Activated CD4-positive, CD25-positive, alpha-beta regulatory T cell treated with anti-CD3 and anti-CD28 coated beads, Interleukin-2, amount 50 U/mL, for 24 hours (primary cell): Measurements from ENCODE around the gene LFNG.

Experiments used
- ATAC-seq, 2 donors: fragments of 150-1000 bp; cut with Tn5 transposase; one replicate each; pipeline ENCODE4 v1.10.0; 2021; ENCODE audit warnings: mild to moderate bottlenecking in 1 of 2, moderate library complexity in 1 of 2

LFNG gene

GRCh38 chr7:2504128-2504888, 15.3 kb upstream of the LFNG start:
- no peak for ATAC-seq

GRCh38 chr7:2504889-2505375, 14.6 kb upstream of the LFNG start:
- ATAC-seq = no peak

- ATAC-seq = no peak
These were observed 14.2 kb upstream of the LFNG start for GRCh38 chr7:2505401-2505800.

- ATAC-seq = no peak
These were observed 12.2 kb upstream of the LFNG start for GRCh38 chr7:2507208-2507916.

GRCh38 chr7:2507917-2508306, 11.7 kb upstream of the LFNG start:
- no peak for ATAC-seq

GRCh38 chr7:2508327-2509215, 11.0 kb upstream of the LFNG start:
- peak; percentile 61 to 66 for ATAC-seq

- ATAC-seq = no peak
These were observed 10.2 kb upstream of the LFNG start for GRCh38 chr7:2509298-2509906.

GRCh38 chr7:2510130-2510776, 9.3 kb upstream of the LFNG start:
- ATAC-seq = no peak

- peak; percentile 59 to 67 for ATAC-seq
These were observed 8.4 kb upstream of the LFNG start for GRCh38 chr7:2510909-2511768.

GRCh38 chr7:2511769-2512168, 7.8 kb upstream of the LFNG start:
- ATAC-seq = no peak

- peak; percentile 6 to 7 for ATAC-seq
These were observed 7.4 kb upstream of the LFNG start for GRCh38 chr7:2512179-2512661.

GRCh38 chr7:2512713-2513112, 6.9 kb upstream of the LFNG start:
- no peak for ATAC-seq

GRCh38 chr7:2513702-2514101, 5.9 kb upstream of the LFNG start:
- no peak for ATAC-seq

- no peak for ATAC-seq
These were observed 4.8 kb upstream of the LFNG start for GRCh38 chr7:2514473-2515423.

GRCh38 chr7:2515424-2516193, 4.0 kb upstream of the LFNG start:
- no peak for ATAC-seq

GRCh38 chr7:2516194-2516555, 3.4 kb upstream of the LFNG start:
- ATAC-seq = no peak

GRCh38 chr7:2517026-2517425, 2.5 kb upstream of the LFNG start:
- no peak for ATAC-seq

GRCh38 chr7:2517678-2518507, 1.7 kb upstream of the LFNG start:
- ATAC-seq = no peak
